CD4-positive, alpha-beta memory T cell (primary cell): ENCODE results near the gene RALB. TPM values are rescaled to one million over a fixed set of nuclear protein-coding genes. Genes with fewer than 3 reads are reported as not detected.

Experiments used
- CTCF ChIA-PET: fragments of 350-600 bp; sonication (Branson Sonifier 250); formaldehyde crosslinking; loops from one replicate; lab custom pipeline; 2021; ENCODE audit warnings: inconsistent platforms; ENCODE audit not compliant: partially characterized antibody; lab: Charles Lee
- POLR2A ChIA-PET: fragments of 350-600 bp; sonication (Branson Sonifier 250); formaldehyde crosslinking; loops from one replicate; lab custom pipeline; 2021; ENCODE audit not compliant: partially characterized antibody; lab: Charles Lee
- DNase-seq, 5 donors: peaks; one replicate each; pipeline versions ENCODE4 v3.0.0 to v3.0.0-alpha.2; 2020 to 2022; ENCODE audit warnings: mixed read lengths in 1 of 5
- H3K27ac ChIP-seq: one replicate; pipeline ENCODE4 v1.7.0; 2013; ENCODE audit warnings: low read depth, low read length
- H3K27me3 ChIP-seq: 2 replicates; pipeline ENCODE4 v1.7.0; 2013; ENCODE audit warnings: mild to moderate bottlenecking, low read length, moderate library complexity; ENCODE audit not compliant: insufficient read depth
- H3K36me3 ChIP-seq: 2 replicates; pipeline ENCODE4 v1.7.0; 2013; ENCODE audit warnings: mild to moderate bottlenecking, low read length, moderate library complexity; ENCODE audit not compliant: insufficient read depth
- H3K4me1 ChIP-seq: 2 replicates; pipeline ENCODE4 v1.7.0; 2013; ENCODE audit warnings: mild to moderate bottlenecking, low read length, moderate library complexity; ENCODE audit not compliant: insufficient read depth
- H3K4me3 ChIP-seq, 2 donors: one replicate each; pipeline ENCODE4 v1.7.0; 2013; ENCODE audit warnings: low read length in 2 of 2, mild to moderate bottlenecking in 1 of 2
- H3K9me3 ChIP-seq, 2 donors: one replicate each; pipeline ENCODE4 v1.7.0; 2013; ENCODE audit warnings: low read length in 2 of 2, control low read depth in 1 of 2; ENCODE audit not compliant: control insufficient read depth in 1 of 2
- H3K27ac Mint-ChIP-seq, 7 donors: one replicate each; pipeline ENCODE4 v1.8.0; 2020 to 2021; ENCODE audit warnings: mixed read lengths in 7 of 7, mild to moderate bottlenecking in 6 of 7, inconsistent platforms in 3 of 7, moderate library complexity in 3 of 7
- H3K27me3 Mint-ChIP-seq, 2 donors: one replicate each; pipeline ENCODE4 v1.8.0; 2020 to 2021; ENCODE audit warnings: mixed read lengths in 2 of 2
- H3K36me3 Mint-ChIP-seq, 2 donors: one replicate each; pipeline ENCODE4 v1.8.0; 2020 to 2021; ENCODE audit warnings: mixed read lengths in 2 of 2, inconsistent platforms in 1 of 2, mild to moderate bottlenecking in 1 of 2
- H3K4me1 Mint-ChIP-seq, 4 donors: one replicate each; pipeline ENCODE4 v1.8.0; 2020 to 2021; ENCODE audit warnings: mixed read lengths in 4 of 4, mild to moderate bottlenecking in 1 of 4
- H3K4me3 Mint-ChIP-seq, 8 donors: one replicate each; pipeline ENCODE4 v1.8.0; 2020 to 2021; ENCODE audit warnings: mixed read lengths in 8 of 8, mild to moderate bottlenecking in 7 of 8, moderate library complexity in 6 of 8, inconsistent platforms in 3 of 8
- H3K9me3 Mint-ChIP-seq, 8 donors: one replicate each; pipeline ENCODE4 v1.8.0; 2020 to 2021; ENCODE audit warnings: mixed read lengths in 8 of 8, mild to moderate bottlenecking in 5 of 8, inconsistent platforms in 3 of 8, moderate library complexity in 1 of 8
- intact Hi-C: fragments of 100-400 bp; cut with micrococcal nuclease; formaldehyde crosslinking; loops from one replicate; pipeline ENCODE4 v1.15.1; 2023
- polyA plus RNA-seq, 2 donors: library from polyadenylated mRNA; unstranded; fragments of 300-500 nt; fragmentation: Illumina TruSeq; gene quantifications; one replicate each; pipeline ENCODE4 v1.2.3, GENCODE V29; 2021
- total RNA-seq, 2 experiments: library from RNA; stranded (reverse); gene quantifications; one replicate each; pipeline ENCODE4 v1.2.3, GENCODE V29; 2021

Gene RALB
- total and polyA plus RNA-seq, 4 experiments from 2014 or later, result 14.0 to 50.4 (median 24.4) TPM

DNA sequence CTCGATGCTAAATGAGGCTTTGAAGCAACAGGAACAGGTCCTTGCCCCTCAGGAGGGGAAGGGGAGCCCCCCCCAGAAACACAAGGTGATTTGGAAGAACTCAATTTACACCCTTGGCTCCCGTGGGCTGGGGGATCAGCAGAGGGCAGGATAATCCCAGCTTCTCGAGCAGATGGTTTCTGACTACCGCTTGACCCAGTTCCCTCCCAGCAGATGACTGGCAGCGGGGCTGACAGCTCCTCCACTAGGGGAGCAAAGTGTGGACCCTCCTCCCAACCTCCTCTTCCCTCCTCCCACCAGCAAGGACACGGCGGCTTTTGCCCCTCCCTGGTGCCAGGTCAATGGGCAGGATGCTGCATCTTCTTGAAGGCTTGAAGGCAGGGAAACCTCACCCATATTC is 89.8 kb downstream of the RALB start:
- Histone ChIP-seq H3K9me3 (no peaks in the 10 kb centered on the region), H3K36me3 (no peaks in the 10 kb centered on the region), H3K4me1 (peaks cover 26% of the 10 kb centered on the region), H3K4me3 (no peak overlapping the region), H3K27ac (no peak overlapping the region), H3K27me3 (peaks cover 27% of the 10 kb centered on the region)
- Mint-ChIP-seq H3K27ac (no peak overlapping the region), H3K4me1 (peaks cover 8 to 22% (median 17%) of the 10 kb centered on the region in 4 donors), H3K4me3 (peak overlapping the region in 2 of 8 donors; percentile 63 to 84), H3K27me3 (peaks cover 37 to 42% of the 10 kb centered on the region in 2 donors), H3K9me3 (peaks cover 0 to 2% (median 0%) of the 10 kb centered on the region in 8 donors), H3K36me3 (no peaks in the 10 kb centered on the region)
- ChIA-PET POLR2A (no interaction called here), CTCF (interaction anchor here (1.0 to 1.5 kb wide), 2 partner anchors 91 to 96 kb away, joined by 3 read pairs; no protein-coding TSS in a partner anchor)
- intact Hi-C loops, result loop anchor here (2.0 kb wide), 1 partner anchor 338 kb away; no protein-coding TSS in a partner anchor
- no peak for DNase-seq

DNA sequence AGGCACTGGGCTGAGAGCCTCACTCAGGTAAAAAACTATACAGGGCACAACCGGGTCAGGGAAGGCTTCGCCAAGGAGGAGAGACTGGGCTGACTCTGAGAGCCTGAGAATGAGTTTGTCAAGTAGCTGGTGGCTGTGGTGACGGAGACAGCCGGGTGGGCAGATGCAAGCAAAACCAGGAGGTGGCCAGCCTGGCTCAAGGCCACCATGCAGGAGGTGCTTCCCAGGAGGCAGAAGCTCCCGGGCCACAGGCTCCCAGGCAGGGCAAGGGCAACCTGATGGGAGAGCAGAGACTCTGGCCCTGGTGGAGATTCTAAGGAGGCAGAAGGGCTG is 90.4 kb downstream of the RALB start:
- Histone ChIP-seq H3K4me3 (no peak overlapping the region), H3K27me3 (peaks cover 27% of the 10 kb centered on the region), H3K36me3 (no peaks in the 10 kb centered on the region), H3K9me3 (no peaks in the 10 kb centered on the region), H3K27ac (no peak overlapping the region), H3K4me1 (peaks cover 29% of the 10 kb centered on the region)
- POLR2A ChIA-PET, result no interaction called here
- intact Hi-C loops, result loop anchor here (1.0 to 2.0 kb wide), 2 partner anchors 332 to 338 kb away; no protein-coding TSS in a partner anchor
- no peak for DNase-seq
- no peaks in the 10 kb centered on the region for H3K36me3 Mint-ChIP-seq
- peaks cover 8 to 27% (median 22%) of the 10 kb centered on the region in 4 donors for H3K4me1 Mint-ChIP-seq
- peaks cover 0 to 2% (median 0%) of the 10 kb centered on the region in 8 donors for H3K9me3 Mint-ChIP-seq
- peak overlapping the region; percentile 22 to 84 (median 68) for H3K4me3 Mint-ChIP-seq
- H3K27ac Mint-ChIP-seq, result peak overlapping the region in 1 of 7 donors; percentile 54
- peaks cover 39 to 43% of the 10 kb centered on the region in 2 donors for H3K27me3 Mint-ChIP-seq
- CTCF ChIA-PET, result interaction anchor here (0.7 to 1.7 kb wide), 8 partner anchors 8 to 426 kb away, joined by 3 to 7 read pairs (median 3); no protein-coding TSS in a partner anchor

DNA sequence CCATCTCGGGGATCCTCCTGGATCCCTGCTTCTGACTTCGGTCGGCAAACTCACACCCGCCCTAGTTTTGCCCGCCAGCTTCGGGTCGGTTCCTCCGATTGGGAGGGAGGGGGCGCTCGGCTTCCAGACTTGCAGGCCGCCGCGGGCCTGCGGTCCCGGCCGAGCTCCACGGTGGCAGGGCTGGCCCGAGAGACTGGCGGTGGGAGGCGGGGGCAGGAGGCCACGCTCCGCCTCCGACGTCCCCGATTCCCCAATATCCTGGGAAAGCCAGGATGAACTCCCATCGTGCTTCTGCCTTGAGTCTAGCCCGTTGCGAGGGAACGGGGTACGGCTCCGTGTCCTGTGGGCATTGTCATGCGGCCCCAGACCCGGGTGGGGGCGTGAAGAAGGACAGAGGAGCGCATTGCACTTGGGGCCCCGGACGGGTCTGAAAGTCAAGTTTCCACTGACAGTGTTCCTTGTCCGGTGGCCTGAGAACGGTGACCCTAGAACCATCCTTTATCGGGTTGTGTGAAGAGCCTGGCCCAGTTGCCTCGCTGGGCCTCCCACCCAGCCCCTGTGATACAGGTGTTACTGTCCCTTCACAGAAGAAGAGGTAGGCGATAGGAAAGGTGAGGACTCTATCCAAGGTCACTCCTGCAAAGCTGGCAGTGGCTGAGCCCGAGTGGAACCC is 90.9 kb downstream of the RALB start:
- H3K4me3 ChIP-seq, result no peak overlapping the region
- Mint-ChIP-seq H3K4me1 (peaks cover 8 to 27% (median 22%) of the 10 kb centered on the region in 4 donors), H3K27ac (peak overlapping the region in 2 of 7 donors; percentile 54 to 57), H3K36me3 (no peaks in the 10 kb centered on the region), H3K9me3 (peaks cover 0 to 2% (median 0%) of the 10 kb centered on the region in 8 donors), H3K27me3 (peaks cover 36 to 43% of the 10 kb centered on the region in 2 donors), H3K4me3 (peak overlapping the region; percentile 66 to 84 (median 70))
- H3K9me3 ChIP-seq, result no peaks in the 10 kb centered on the region
- H3K27me3 ChIP-seq, result peaks cover 27% of the 10 kb centered on the region
- POLR2A ChIA-PET, result no interaction called here
- H3K4me1 ChIP-seq, result peaks cover 29% of the 10 kb centered on the region
- CTCF ChIA-PET, result interaction anchor here (0.7 to 1.7 kb wide), 7 partner anchors 9 to 425 kb away, joined by 3 to 7 read pairs (median 3); no protein-coding TSS in a partner anchor
- intact Hi-C loops, result loop anchor here (1.0 to 2.0 kb wide), 2 partner anchors 332 to 337 kb away; no protein-coding TSS in a partner anchor
- DNase-seq, result peak; percentile 37 to 49 (median 43)
- H3K27ac ChIP-seq, result no peak overlapping the region
- no peaks in the 10 kb centered on the region for H3K36me3 ChIP-seq

Other genes with a start within 250 kb of the RALB start
- 1 to 10 TPM; 5.3 to 6.2 TPM for gene EPB41L5, start 239.8 kb upstream of the RALB start, total RNA-seq
- 1 to 10 TPM; 1.4 to 2.9 TPM for gene EPB41L5, start 239.8 kb upstream of the RALB start, polyA plus RNA-seq
- 10 to 100 TPM; 20.3 to 20.8 TPM for gene TMEM185B, start 29.5 kb upstream of the RALB start, total RNA-seq
- 10 to 100 TPM; 17.5 to 24.9 TPM for gene TMEM185B, start 29.5 kb upstream of the RALB start, polyA plus RNA-seq
- gene INHBB, start 93.3 kb downstream of the RALB start, total RNA-seq, result not detected
- not detected for gene INHBB, start 93.3 kb downstream of the RALB start, polyA plus RNA-seq